ENCODE data around the gene PCK2. TPM values are rescaled to one million over a fixed set of nuclear protein-coding genes. Genes with fewer than 3 reads are reported as not detected.

Gene PCK2
- total RNA-seq, 2 donors from 2014 or later: 11.5 to 13.0 TPM

DNA sequence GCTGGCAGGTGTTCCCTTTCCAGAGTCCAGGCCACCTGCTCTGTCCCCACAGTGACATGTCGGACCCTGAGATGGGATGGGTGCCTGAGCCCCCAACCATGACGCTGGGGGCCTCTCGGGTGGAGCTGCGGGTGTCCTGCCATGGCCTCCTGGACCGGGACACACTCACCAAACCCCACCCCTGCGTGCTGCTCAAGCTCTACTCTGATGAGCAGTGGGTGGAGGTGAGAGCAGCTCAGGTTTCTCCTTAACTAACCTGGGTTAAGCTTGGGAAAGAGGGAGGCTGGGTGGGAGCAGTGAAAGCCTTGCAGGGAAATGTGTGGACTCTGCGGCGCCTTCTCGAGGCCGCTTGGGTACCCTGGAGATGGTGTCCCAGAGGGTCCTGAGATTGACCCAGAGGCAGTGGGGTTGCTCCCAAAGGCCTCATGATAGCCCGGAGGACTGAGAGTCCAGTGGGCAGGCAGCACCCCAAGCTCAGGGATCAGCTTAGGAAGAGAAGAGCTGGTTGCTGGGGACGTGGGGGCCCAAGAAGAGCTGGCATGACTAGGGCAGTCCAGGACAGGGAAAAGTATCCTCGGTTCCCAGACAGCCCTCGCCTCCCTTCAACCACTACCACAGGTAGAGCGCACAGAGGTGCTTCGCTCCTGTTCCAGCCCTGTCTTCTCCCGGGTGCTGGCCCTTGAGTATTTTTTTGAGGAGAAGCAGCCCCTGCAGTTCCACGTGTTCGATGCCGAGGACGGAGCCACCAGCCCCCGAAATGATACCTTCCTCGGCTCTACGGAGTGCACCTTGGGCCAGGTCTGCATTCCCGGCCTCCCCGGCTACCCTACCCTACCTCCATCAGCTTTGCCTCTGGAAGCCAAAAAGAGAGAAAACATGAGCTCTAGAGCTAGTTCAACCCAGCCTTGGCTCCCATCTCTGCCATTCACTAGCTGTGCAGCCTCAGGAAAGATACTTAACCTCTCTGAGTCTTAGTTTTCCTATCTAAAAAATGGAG lies 20.9 kb upstream of the PCK2 start:
- ATAC-seq: no peak
- intact Hi-C loops (cut with DNase I): no loop called here
- no peak for DNase-seq

DNA sequence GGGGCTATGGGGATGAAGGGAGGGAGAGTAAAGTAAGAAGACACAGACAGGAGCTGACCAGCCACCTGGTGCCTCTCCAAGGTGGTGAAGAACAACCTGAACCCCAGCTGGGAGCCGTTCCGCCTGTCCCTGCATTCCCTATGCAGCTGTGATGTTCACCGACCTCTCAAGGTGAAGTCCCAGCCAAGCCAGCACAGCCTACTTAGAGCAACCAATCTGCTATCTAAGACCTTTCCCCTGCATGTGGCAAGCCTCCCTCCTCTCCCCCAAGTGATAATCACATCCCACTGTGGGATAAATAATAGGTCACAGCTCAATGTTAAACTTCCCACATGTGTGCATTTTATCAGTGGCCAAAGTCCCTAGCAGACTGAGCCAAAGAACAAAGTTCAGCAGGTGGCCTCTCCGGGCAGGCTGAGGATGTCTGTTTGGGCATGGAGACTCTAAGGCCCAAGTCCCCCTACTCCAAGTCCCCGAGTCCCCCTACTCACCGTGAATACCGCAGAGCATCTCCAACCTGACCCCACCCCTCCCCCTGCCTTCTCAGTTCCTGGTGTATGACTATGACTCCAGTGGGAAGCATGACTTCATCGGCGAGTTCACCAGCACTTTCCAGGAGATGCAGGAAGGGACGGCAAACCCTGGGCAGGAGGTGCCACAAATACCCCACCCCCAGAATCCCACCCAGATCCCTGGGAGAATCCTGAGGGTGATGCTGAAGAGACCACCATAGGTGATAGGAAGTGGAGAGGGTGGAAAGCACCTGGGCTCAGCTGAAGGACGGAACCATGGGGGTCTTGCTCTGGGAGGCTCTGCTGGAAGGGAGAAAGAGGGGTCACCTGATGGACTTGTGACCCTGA lies 19.3 kb upstream of the PCK2 start:
- no peak for DNase-seq
- intact Hi-C loops (cut with DNase I): no loop called here
- no peak for ATAC-seq

DNA sequence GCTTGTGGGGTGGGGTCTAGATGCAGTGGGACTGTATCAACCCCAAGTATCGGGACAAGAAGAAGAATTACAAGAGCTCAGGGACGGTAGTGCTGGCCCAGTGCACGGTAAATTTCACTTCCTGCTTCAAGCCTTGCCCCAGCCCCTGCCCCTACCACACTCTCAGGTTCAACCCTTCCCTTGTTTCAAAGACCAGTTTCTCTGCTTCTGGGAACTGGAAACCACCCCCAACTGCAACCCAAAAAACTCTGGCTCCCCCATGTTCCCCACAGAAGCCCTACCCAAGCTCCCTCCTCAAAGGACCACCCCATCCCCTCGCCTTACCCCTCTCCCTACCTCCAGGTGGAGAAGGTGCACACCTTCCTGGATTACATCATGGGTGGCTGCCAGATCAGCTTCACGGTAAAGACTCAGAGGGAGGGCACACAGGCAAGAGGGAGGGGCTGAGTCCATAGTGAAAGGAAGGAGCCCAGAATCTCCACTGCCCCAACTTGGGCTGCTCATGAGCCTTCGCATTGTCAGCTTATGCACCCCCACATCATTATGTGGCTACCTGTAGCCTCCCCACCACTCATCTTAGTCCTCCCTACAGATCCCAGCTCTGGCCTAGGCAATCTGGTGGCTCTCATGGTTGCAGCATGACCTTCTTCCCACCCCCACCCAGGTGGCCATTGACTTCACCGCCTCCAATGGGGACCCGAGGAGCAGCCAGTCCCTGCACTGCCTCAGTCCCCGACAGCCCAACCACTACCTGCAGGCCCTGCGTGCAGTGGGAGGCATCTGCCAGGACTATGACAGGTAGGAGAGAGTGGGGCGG lies 18.4 kb upstream of the PCK2 start:
- DNase-seq (no peak), ATAC-seq (no peak)
- intact Hi-C loops (cut with DNase I): no loop called here

DNA sequence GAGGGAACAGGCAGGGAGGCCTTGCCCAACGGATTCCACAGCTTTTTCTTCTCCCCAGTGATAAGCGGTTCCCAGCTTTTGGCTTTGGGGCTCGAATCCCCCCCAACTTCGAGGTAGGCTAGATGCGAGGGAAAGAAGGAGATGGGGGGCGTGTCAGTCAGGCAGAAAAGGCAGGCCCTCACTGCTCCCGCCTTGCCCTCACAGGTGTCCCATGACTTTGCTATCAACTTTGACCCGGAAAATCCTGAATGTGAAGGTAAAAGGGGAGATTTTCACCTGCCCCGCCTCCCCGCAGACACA lies 17.9 kb upstream of the PCK2 start:
- intact Hi-C loops (cut with DNase I): no loop called here
- no peak for ATAC-seq
- DNase-seq: no peak

DNA sequence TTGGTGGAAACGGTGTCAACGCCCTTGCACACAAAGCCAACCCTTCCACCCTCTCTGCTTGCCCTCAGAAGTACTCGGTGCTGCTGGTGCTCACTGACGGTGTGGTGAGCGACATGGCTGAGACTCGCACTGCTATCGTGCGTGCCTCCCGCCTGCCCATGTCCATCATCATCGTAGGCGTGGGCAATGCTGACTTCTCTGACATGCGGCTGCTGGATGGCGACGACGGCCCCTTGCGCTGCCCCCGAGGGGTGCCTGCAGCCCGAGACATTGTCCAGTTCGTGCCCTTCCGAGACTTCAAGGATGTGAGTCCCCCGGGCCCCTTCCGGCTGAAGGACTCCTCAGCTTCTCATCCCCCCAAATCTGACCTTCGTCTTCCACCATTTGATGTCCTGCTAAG lies 17.0 kb upstream of the PCK2 start:
- ATAC-seq (no peak), DNase-seq (no peak)
- intact Hi-C loops (cut with DNase I): no loop called here

DNA sequence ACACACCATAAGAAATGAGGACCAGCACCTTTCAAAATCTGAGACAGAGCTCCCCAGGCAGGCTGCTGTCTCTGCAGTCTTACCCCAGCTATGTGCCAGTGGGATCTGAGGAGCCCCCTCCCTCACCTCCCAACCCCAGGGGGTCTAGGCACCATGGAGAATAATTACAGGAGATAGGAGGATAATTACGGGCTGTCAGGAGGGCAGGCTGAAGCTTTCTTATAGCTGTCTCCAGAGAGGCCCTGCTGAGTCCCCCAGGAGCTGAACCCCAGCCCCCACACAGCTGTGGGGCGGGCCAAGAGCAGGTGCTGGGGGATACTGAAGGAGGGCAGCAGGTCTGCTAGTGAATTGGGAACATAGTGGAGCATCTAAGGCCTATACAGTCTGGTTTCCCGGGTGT lies 16.0 kb upstream of the PCK2 start:
- intact Hi-C loops (cut with DNase I): no loop called here
- no peak for DNase-seq
- ATAC-seq: no peak

DNA sequence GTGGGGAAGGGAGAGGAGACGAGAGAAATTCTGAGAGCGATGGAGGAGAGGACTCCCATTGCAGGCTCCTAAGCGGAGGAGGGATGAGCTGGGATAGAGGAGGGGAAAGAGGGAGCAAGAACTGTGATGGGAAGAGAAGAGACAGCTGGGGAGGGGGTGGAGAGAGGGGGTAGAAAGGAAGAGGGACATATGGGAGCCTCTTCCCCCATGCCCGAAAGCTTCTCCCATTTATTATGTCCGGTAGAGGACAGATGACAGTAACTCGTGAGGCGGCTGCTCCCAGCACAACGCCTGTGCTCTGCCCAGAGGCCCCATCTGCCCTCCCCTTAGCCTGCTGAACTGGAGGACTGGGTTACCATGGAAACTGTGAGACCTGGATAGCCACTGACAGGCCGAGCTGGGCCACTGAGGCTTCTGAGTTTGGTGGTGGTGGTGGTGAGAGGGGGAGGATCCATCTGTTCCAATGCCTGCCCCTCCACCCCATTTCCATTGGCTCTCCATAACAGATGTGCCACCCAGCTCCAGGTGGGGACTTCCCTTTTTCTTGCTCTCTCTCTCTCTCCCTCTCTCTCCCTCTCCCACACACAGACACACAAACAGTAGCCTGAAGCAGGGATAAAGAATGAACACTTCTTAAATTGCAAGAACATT lies 14.5 kb upstream of the PCK2 start:
- no peak for DNase-seq
- ATAC-seq: no peak
- intact Hi-C loops (cut with DNase I): no loop called here

DNA sequence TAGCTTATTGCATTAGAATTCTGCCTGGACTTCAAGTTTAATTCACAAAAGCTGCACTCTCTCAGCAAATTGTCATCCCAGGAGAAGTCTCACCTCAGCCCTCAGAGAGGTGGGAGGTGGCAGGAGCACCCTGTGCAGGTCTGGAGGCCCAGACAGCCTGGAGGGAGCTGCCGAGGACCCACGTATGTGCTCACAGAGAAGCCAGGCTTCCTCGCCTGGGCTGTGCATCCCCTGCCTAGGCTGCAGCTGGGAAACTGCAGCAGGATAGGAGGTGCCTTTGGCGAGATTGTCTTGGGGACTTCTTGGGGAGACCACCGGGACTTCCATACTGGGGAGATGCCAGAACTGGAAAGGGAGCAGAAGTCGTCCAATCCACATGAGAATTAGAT lies 14.0 kb upstream of the PCK2 start:
- ATAC-seq (no peak), DNase-seq (no peak)
- intact Hi-C loops (cut with DNase I): no loop called here

DNA sequence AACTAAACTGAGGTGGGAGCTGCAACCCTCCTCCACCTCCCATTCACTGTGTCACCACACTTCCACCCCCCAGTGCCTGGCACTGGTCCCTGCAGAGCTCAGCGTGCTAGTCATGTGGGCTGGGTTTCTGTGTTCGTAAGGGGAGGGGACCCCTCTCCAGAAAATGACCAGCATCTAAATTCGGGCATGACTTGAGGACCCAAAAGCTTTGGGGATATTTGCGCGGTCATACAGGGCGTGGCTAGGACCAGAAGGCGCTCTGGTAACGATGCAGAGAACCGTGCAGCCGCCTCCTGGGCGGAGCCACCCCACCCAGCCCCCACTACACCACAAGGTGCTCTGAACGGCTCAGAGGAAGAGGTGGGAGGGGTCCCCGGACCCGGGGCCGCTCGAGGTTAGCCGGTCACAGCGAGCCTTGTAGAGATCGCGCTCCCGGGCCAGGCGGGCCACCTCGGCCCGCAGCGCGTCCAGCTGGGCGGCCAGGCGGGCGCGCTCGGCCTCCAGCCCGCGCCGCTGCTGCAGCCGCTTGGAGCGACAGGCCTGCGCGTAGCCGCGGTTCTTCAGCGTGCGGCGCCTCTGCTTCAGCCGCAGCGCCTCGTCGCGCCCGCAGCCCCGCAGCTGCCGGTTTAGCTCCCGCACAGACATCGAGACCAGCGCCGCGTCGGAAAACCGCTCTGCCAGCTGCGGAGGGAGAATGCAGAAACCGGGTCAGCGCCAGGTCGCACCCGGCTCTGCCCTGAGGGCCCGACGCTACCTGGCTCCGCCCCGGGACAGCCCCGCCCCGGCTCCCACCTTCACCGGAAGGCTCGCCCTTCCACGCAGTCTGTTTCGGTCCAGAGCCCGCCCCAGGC lies 13.0 kb upstream of the PCK2 start:
- DNase-seq: peak; percentile 53
- peak; percentile 85 to 89 for ATAC-seq
- intact Hi-C loops (cut with DNase I): no loop called here

DNA sequence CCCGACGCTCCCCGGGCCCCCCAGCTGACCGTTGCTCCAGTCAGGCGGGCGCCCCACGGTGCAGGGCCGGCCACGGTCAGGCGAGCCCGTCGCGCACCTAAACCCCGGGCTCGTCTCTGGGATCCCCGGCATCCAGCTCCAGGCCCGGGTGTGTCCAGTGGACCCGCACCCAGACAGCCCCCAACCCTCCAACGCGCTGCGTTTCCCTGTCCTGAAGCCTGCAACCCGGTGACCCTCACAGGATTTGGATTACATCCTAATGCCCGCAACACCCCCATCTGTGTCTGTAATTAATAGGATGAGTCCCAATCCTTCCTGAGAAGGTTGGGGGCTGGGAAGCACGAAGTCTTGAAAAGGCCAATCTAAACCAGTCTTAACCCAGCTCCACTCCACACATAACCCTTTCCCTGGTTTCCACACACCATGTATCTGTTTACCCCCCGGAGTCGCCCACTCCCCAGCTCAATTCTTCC lies 12.3 kb upstream of the PCK2 start:
- ATAC-seq (no peak), DNase-seq (no peak)
- intact Hi-C loops (cut with DNase I): no loop called here

DNA sequence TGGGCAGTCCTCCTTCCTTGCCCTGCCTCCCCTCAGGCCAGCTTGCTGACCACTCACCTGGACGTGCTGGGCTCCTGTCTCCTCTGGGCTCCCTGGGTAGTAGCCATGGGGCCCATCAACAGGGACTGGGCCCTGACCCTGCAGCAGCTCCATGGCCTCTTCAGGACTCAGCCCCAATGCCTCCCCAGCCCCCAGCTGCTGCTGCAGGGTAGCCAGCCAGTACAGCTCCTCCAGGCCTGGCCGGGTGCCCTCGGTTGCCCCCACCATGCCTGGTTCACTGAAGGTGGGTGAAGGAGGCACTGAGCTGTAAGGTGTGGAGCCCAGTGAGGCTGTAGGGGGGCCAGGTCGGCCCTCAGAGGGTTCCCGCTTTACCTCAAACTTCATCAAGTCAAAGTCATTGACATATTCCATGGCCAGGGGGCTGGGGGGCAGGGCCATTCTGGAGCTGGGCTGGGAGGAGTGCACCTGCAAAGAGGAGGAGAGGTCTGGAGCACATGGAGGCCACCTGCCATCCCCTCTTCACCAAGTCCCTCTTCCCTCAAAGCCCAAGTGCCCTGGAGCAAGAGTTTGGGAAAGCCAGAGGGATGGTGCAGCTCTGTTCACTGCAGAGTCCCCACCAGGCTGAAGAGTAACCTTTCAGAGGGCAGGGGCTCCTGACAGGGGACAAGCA lies 11.6 kb upstream of the PCK2 start:
- intact Hi-C loops (cut with DNase I): no loop called here
- DNase-seq: no peak

DNA sequence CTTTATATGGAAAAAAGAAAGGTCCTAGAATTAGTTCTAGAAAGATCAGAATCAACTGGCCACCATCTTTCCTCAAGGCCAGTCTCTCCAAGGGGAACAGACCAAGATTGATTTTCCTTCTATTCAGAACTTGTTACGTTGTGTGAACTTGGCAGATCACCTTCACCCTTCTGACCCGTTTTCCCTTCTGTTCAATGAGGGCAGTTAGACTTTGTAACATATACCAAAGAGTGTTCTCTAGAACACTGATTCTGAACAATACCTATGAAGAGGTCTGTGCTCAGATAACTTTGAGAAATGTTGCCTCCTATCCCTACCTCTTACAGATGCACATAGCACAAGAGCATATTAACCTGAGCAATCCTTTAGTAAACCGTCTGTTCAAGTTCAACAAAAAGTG lies 10.6 kb upstream of the PCK2 start:
- intact Hi-C loops (cut with DNase I): no loop called here

More for the DNA sequence above, 11.6 kb upstream of the PCK2 start:
- no peak for ATAC-seq

DNA sequence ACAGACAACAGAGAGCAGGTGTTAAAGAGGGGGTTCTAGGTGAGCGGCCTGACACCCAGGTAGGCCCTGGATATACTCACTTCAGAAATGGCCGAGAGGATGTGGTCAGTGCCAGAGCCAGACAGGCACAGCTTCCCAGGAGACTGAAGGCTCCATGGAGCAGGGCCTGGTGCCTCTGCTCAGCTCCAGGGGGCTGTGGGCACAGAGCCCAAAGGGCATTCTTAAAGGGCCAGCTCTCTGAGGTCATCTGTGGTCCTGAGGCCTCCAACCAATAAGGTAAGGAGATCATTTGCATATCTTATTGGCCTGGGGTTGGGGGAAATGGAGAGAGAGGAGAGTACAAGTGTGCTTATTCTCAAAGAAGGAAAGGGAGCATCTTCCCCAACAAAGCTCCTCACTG lies 9.7 kb upstream of the PCK2 start:
- intact Hi-C loops (cut with DNase I): no loop called here
- no peak for DNase-seq
- ATAC-seq: no peak

More for the DNA sequence above, 10.6 kb upstream of the PCK2 start:
- ATAC-seq (no peak), DNase-seq (no peak)

DNA sequence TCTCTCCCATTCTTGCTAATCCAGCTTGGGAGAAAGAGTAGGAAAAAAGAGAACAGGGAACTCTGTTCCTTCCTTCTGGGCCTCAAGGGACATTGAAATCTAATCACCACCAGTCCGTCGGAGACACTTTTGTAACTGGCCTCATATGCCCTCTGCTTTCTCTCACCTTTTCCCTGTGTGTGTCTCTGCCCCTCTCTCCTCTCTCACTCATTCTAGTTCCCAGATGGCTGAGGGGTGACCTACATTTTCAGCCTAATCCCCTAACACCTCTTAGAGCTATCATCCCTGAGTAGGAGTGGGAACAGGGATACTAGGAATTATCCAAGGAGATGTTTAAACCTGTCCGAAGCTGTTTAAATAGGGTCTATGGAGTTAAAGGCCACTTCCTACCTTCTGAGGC lies 8.9 kb upstream of the PCK2 start:
- DNase-seq (no peak), ATAC-seq (no peak)
- intact Hi-C loops (cut with DNase I): no loop called here

DNA sequence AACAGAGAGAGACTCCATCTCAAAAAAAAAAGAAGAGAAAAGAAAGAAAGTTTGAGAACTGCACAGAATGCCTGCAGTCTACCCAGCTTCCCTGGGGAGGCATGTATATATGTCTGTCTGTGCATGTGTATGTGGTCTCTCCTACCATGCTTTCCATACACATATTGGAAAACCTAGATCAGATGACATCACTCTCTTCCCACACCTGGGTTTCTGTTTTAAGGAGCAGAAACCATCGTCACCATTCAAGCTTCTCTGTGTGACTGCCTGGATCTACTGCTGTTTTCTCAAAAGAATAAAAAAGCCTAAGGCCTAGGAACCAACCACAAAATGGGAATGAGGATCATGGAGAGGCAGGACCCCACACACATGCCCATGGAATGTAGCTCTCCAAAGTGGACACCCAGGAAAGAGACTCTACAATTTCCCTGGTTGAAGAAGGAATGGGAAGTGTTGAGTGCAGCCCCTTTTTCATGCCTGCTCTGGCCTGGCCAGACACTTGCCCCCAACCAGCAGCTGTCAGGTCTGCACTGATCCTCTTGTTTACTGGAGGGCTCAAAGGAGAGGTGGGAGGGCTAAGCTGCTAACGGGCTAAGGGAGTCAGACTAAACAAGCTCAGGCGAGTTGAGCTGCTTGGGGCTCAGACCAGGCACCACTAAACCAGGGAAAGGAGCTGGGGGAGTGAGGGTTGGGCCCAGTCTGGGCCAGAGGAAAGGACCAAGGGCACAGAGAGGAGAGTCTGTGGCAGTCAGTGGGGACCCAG lies 7.7 kb upstream of the PCK2 start:
- ATAC-seq: no peak
- intact Hi-C loops (cut with DNase I): no loop called here
- no peak for DNase-seq

DNA sequence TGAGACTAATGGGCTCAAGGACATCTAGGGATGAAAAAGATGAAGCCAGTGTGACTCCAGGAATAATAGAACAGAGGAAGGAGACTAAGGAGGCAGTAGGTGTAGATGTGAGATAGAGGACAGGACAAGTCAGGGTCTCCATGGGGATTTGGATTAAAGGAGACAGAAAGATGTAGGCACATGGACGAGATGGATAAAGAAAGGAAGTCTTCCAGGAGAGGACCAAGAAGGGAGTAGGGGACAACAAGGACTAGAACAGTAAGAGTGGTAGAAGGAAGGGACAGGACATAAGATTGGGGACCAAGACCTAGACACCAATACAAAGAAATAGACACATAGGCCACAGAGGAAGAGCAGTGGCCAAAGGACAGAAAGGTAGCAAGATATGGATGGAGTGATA lies 7.1 kb upstream of the PCK2 start:
- intact Hi-C loops (cut with DNase I): no loop called here
- ATAC-seq (no peak), DNase-seq (no peak)

DNA sequence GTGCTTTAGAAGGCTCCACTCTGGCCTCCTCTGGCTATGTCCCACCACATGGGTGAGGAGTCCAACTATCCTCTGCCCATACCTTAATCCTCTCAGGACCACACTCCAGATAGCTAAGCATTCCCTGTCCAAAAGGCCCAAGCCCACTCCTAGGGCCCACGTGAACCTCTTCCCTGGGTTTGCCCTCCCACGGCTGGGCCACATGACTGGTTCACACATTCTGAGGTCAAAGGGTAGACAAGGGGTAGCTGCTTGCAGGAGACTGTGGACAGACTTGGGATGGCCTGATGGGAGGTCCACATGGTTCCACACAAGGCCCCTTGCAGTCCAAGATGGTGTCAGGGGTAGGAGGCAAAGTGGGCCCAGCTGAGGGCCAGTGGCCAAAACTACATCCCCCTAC lies 6.0 kb upstream of the PCK2 start:
- intact Hi-C loops (cut with DNase I): no loop called here
- ATAC-seq (no peak), DNase-seq (no peak)
